LHCN-M2 (cell line): ENCODE results near the gene CRYBG1. TPM values are rescaled to one million over a fixed set of nuclear protein-coding genes. Genes with fewer than 3 reads are reported as not detected.
"Not testable (repeated sequence)": the region's sequence is repeated elsewhere in the genome, so short reads cannot be mapped to it uniquely, and the experiment has no call there.

Source experiments
- DNase-seq: peaks from one replicate; pipeline ENCODE4 v3.0.0-alpha.2; 2012; ENCODE audit warnings: low read depth
- total RNA-seq: library from RNA; depleted of rRNA; stranded (reverse); fragments of >200 nt; gene quantifications from 2 replicates; pipeline ENCODE4 v1.2.3, GENCODE V29; 2014

The CRYBG1 gene
- total RNA-seq, 1 experiment from 2014 or later: 48.6 TPM

DNA sequence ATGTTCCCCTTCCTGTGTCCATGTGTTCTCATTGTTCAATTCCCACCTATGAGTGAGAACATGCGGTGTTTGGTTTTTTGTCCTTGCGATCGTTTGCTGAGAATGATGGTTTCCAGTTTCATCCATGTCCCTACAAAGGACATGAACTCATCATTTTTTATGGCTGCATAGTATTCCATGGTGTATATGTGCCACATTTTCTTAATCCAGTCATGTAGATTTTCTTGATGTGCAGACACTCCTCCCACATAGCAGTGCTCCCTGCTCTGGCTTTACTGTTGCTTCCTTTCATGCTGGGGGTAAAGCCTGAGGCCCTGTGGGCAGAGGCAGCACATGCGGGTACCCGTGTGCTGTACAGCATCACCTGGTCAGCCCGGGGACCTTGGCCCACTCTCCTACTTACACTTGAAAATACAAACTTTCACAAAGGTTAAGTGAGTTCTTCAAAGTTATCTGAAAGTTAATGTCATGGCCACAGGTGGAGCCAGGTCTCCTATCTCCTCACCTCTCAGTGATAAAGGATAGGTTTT, 188.5 kb downstream of the CRYBG1 start:
- DNase-seq: not testable (repeated sequence)

DNA sequence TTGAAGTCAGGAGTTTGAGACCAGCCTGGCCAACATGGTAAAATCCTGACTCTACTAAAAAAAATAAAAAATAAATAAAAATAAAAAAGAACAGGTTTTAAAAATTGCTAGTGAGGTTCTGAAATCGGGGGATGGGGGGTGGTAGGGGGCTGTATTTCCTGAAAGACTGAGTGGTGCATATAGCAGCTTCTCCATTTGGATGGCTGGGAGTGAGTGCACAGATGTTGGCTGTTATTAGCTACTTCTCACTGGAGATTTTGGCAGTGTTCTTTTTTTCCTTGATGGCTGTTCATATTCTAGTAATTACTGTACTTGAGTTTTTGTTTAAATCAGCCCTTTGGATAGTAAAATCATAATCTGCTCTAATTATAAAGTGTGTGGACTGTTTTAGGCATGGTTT, 189.0 kb downstream of the CRYBG1 start:
- no peak for DNase-seq

DNA sequence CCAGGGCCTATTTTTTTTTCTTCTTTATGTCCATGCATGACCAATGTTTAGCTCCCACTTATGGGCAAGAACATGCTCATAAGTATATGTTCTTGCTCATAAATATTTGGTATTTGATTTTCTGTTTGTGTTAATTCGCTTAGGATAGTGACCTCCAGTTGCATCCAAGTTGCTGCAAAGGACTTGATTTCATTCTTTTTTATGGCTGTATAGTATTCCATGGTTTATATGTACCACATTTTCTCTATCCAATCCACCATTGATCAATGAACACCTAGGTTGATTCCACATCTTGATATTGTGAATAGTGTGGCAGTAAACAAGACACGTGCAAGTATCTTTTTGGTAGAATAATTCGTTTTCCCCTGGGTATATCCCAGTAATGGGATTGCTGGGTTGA, 190.6 kb downstream of the CRYBG1 start:
- DNase-seq: no peak

DNA sequence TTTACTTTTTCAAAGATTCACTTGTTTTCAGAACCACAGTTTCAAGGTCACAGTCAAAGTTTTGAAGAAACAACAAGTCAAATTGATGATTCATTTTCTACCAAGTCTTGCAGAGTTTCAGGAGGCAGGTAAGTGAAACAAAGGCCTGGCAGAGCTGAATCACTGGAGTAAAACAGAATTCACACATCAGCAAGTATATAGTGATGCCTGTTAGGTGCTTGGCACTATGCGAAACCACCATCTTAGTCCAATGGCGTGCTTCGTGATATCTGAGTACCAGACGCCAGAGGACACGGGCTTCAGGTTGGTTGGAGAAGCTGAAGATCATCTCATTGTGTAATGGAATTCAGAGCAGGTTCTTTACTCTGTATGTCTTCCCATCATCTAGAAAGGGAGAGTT, 192.9 kb downstream of the CRYBG1 start:
- no peak for DNase-seq

DNA sequence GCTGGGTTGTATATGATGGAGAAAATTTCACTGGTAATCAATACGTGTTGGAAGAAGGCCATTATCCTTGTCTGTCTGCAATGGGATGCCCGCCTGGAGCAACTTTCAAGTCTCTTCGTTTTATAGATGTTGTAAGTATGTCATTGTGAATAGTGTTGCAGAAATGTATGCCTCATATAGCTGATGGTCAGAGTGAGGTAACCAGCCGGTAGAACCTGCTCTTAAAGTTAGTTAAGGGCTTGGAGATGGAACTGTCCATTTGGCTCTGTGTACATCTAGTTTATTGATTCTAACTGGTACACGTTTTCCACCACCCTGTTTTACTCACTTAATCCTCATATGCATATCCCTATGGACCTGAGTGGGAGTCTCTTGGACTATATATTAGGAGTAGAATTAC, 195.2 kb downstream of the CRYBG1 start:
- DNase-seq: no peak

GRCh38 chr6:106556368-106556960, 195.9 kb downstream of the CRYBG1 start:
- peak; percentile 35 for DNase-seq

DNA sequence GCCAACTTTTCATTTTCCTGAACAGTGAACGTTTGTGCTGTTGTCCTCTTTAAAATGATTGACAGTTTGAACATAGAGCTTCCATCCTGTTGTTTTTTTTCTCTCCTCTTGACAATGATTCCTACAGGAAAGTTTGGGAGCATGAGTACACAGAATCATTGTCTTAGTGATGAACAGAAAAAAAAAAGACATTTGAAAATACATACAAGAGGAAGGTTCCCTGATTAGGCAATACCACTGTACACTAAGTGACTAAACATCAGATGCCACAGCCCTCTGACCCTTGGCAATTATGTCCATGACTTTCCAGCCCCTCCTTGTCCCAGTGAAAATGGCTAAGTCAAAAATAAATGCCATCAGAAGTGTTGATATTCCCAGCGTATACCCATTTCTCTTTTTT, 197.3 kb downstream of the CRYBG1 start:
- peak; percentile 49 for DNase-seq

DNA sequence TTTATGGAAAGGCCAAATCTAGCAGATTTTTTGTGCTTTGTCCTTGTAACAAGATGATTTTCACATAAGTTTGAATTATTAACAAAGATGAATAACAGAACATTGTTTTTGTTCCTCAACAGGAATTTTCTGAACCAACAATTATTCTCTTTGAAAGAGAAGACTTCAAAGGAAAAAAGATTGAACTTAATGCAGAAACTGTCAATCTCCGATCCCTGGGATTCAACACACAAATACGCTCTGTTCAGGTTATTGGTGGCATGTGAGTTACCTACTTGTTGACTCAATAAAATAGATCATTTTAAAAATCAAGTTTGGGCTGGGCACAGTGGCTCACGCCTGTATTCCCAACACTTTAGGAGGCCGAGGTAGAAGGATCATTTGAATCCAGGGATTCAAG, 197.8 kb downstream of the CRYBG1 start:
- no peak for DNase-seq

DNA sequence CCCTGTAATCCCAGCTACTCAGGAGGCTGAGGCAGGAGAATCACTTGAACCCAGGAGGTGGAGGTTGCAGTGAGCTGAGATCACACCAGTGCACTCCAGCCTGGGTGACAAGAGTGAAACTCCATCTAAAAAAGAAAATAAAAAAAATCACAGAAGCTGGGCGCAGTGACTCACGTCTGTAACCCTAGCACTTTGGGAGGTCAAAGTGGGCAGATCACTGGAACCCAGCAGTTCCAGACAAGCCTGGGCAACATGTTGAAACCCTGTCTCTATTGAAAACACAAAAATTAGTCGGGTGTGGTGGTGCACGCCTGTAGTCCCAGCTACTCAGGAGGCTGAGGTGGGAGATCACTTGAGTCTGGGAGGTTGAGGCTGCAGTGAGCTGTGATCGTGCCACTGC, 199.1 kb downstream of the CRYBG1 start:
- DNase-seq: peak; percentile 47

- peak; percentile 63 for DNase-seq
These were observed 200.6 kb downstream of the CRYBG1 start for GRCh38 chr6:106560996-106561685.

DNA sequence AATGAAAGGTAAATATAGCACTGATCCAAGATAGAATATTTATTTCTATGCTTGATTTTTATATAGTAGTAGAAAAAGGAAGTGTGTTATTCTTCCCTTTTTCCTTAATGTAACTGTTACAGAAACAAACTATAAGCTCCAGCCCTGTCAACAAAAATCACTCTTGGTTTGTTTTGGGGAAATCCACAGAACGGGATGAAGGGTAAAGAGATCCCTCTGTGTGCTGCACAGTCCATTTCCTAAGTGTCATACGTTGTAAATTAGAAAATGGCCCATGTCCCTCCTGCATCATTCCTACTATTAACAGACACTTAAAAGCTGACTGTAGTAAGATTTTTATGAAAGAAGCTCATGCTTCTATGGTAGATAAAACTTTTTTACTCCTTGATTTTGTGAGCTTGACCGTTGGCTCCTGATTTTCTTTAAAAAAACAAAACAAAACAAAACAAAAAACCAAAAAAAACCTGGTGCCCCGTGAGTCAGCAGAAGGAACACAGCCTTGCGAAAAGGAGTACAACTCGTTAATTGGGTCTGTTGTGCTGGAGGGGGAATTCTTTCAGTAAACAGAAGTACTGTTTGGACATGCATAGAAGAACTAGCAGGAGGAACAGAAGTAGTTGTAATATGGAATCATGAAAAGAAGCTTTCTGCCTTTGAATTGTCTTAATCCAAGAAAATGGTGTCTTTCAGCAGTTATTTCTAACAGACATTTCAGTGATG, 201.3 kb downstream of the CRYBG1 start:
- DNase-seq: peak; percentile 27

DNA sequence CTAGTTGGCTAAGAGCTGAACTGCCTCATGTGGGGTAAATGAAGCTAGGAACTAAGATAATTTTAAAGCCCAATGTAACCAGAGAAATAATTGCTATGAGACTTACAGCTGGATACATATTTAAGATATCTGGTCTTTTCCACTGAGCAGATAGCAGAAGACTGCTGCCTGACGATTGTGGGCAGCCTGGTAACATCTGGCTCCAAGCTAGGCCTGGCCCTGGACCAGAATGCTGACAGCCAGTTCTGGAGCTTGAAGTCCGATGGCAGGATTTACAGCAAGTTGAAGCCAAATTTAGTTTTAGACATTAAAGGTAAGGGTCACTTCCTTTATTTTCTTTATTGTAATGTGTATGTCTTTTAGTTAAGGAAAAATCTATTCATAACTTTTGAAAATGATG, 203.1 kb downstream of the CRYBG1 start:
- DNase-seq: no peak

- no peak for DNase-seq
These were observed 204.0 kb downstream of the CRYBG1 start for GRCh38 chr6:106564476-106564875.

DNA sequence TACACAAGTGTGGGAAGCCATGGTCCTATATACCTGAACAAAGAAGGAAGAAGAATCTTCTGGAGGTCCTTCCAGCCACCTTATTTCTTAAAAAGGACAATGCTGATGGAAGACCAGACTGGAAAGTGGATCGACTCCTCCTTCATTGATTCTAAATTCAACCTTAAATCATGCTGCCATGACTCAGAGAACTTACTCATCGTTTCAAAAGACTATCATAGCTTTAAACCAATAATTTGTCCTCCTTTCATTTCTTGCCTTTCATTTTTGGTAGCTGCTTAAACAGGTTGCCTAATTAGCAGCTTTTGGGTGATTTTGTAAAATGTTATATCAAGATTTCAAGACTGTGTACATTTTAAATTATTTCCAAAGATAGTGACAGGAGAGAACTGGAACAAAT, 208.0 kb downstream of the CRYBG1 start:
- DNase-seq: peak; percentile 32

DNA sequence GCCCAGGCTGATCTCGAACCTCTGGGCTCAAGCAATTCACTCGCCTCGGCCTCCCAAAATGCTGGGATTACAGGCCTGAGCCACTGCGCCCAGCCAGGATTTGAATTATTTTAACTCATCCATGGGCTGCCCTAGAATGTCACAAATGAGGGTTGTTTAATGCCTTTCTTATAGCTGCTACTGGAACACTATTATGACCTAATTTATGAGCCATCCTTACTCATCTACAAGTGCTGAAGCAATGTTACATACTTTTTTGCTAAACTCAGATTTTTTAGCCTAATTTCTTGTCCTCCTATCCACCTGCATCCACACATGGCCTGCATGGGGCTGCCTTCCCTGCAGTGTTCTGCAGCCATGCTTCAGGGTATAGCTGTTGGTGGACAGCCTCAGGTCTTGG, 208.9 kb downstream of the CRYBG1 start:
- DNase-seq: no peak

DNA sequence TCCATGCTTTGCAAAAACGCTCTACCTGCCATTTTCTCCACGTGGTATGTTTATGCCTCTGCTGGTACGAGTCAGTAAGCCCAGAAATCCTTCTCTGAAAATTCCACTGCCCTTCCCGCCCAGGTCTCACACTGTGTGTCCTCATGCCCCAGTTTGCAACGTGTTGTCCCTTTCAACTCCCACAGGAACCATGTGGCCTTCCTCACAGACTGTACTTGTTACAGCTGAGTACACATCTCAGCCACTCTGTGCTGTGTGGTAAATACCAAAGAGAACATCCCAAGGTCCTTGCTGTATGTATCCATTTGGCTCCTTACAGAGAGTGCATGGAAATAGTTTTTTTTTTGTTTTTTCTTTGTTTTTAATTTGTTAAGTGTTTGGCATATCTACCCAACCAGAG, 211.9 kb downstream of the CRYBG1 start:
- no peak for DNase-seq

- DNase-seq: no peak
These were observed 212.5 kb downstream of the CRYBG1 start for GRCh38 chr6:106572875-106573585.

GRCh38 chr6:106574741-106575458, 214.4 kb downstream of the CRYBG1 start:
- peak; percentile 88 for DNase-seq

GRCh38 chr6:106579281-106579680, 218.8 kb downstream of the CRYBG1 start:
- no peak for DNase-seq

DNA sequence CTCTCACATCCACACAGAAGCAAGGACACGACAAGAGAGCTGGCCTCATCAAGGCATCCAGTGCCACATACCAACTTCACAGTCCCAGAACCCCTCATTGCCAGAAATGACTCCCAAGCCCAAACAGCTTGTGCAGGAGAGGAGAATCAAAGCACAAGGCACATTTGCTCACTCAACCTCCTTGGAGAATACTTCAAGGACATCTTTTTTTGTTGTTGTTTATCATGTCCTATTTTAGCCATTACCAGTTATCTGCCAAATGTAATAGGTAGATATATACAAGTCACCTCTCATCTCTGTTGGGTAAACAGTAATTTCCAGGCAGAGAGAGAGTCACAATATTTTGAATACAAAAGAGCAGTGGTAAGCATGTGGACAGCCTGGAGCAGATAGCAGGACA, 221.0 kb downstream of the CRYBG1 start:
- no peak for DNase-seq

DNA sequence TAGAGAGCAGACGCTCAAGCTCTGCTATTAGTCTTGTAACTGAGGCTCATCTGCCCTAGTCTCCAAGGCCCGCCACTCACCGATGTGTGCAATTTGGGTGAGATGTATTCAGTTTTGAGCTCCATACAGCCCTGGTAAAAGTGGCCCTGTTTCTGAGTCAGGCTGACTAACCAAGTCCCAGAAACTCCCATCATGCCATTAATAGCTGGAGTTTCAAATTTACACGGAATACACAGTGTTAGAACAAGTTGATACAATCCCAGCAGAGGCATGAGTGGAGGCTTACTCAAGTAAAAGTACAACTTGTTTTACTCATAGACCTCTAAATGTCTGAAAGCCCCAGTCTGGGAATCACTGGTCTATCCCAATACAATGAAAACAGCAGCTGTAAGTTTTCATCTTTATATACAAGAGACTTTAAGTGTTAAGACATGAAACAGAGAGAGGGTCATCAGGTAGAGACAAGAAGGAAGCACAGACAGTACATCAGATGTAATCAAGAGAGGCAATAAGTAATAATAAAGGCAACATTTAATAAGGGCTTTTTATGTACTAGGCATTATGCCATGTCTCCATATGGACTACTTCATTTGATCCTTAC, 226.4 kb downstream of the CRYBG1 start:
- peak; percentile 59 for DNase-seq
